PC-9 (cell line): ENCODE data around the gene GABRR3. TPM values are rescaled to one million over a fixed set of nuclear protein-coding genes. Genes with fewer than 3 reads are reported as not detected.
A peak's percentile ranks its signal among the peaks of the same experiment; 100 is the strongest.

ENCODE experiments used
- BruUV-seq: library from RNA; stranded (reverse); fragments of 400-500 nt; replicated peaks from 2 replicates; lab custom pipeline; 2021; lab: Mats Ljungman, UMichigan
- CTCF ChIA-PET: fragments of 300-600 bp; sonication (Branson Sonifier 250); formaldehyde crosslinking; loops from one replicate; lab custom pipeline; 2022; ENCODE audit warnings: antibody characterized with exemption; lab: Charles Lee
- POLR2A ChIA-PET: fragments of 300-600 bp; sonication (Branson Sonifier 250); formaldehyde crosslinking; loops from one replicate; lab custom pipeline; 2022; ENCODE audit warnings: antibody characterized with exemption; ENCODE audit not compliant: unreplicated experiment; lab: Charles Lee
- DNase-seq, 2 experiments: peaks; one replicate each; pipeline versions ENCODE4 v3.0.0 to v3.0.0-alpha.2; 2015 to 2022; ENCODE audit warnings: mixed read lengths in 1 of 2
- H2AFZ ChIP-seq: fragments of 200-600 bp; sonication (generic); 2 replicates; pipeline ENCODE4 v1.8.1; 2017; ENCODE audit warnings: antibody characterized with exemption
- H3F3A ChIP-seq: fragments of 200-600 bp; sonication (generic); 2 replicates; pipeline ENCODE4 v1.8.1; 2017; ENCODE audit warnings: antibody characterized with exemption, mild to moderate bottlenecking, low read depth; ENCODE audit not compliant: insufficient read depth
- H3K27ac ChIP-seq: fragments of 200-600 bp; sonication (generic); 2 replicates; pipeline ENCODE4 v1.6.1; 2016; ENCODE audit warnings: mixed run types
- H3K27me3 ChIP-seq: fragments of 200-600 bp; sonication (generic); 2 replicates; pipeline ENCODE4 v1.6.1; 2016; ENCODE audit warnings: low read depth, mixed run types; ENCODE audit not compliant: insufficient read depth
- H3K36me3 ChIP-seq: fragments of 200-600 bp; sonication (generic); 2 replicates; pipeline ENCODE4 v1.6.1; 2016; ENCODE audit warnings: low read depth, mixed run types
- H3K4me1 ChIP-seq: fragments of 200-600 bp; sonication (generic); replicated peaks from 2 replicates; pipeline ENCODE4 v1.6.1; 2016; ENCODE audit warnings: mixed run types; ENCODE audit not compliant: insufficient read depth
- H3K4me2 ChIP-seq: fragments of 200-600 bp; sonication (generic); 2 replicates; pipeline ENCODE4 v1.6.1; 2017; ENCODE audit warnings: mixed run types
- H3K4me3 ChIP-seq: fragments of 200-600 bp; sonication (generic); 2 replicates; pipeline ENCODE4 v1.6.1; 2016; ENCODE audit warnings: mixed run types
- H3K79me2 ChIP-seq: fragments of 200-600 bp; sonication (generic); 2 replicates; pipeline ENCODE4 v1.6.1; 2017; ENCODE audit warnings: low read depth, mixed run types
- H3K9me2 ChIP-seq: fragments of 200-600 bp; sonication (generic); 2 replicates; pipeline ENCODE4 v1.8.1; 2017; ENCODE audit warnings: mild to moderate bottlenecking; ENCODE audit not compliant: insufficient read depth
- H3K9me3 ChIP-seq: fragments of 200-600 bp; sonication (generic); 2 replicates; pipeline ENCODE4 v1.8.1; 2016; ENCODE audit warnings: low read depth; ENCODE audit not compliant: insufficient read depth
- H4K20me1 ChIP-seq: fragments of 200-600 bp; sonication (generic); 2 replicates; pipeline ENCODE4 v1.8.1; 2017; ENCODE audit not compliant: insufficient read depth
- CTCF ChIP-seq: fragments of 200-600 bp; sonication (generic); conservative IDR thresholded peaks from 2 replicates; pipeline ENCODE4 v1.6.1; 2017; ENCODE audit warnings: mixed run types, antibody characterized with exemption, mild to moderate bottlenecking, moderate library complexity
- EZH2 ChIP-seq: fragments of 200-600 bp; sonication (generic); IDR thresholded peaks from 2 replicates; pipeline ENCODE4 v1.8.0; 2017; ENCODE audit warnings: antibody characterized with exemption, low read depth
- intact Hi-C: fragments of 100-400 bp; cut with micrococcal nuclease; formaldehyde crosslinking; loops from one replicate; pipeline ENCODE4 v1.10.0; 2022; ENCODE audit not compliant: unreplicated experiment
- total RNA-seq: library from RNA; stranded (reverse); gene quantifications from 2 replicates; pipeline ENCODE4 v1.2.3, GENCODE V29; 2021

Gene GABRR3
- total RNA-seq, 1 experiment from 2014 or later: not detected

GRCh38 chr3:97975466-97975865, 59.6 kb downstream of the GABRR3 start:
- no peak overlapping the region for H2AFZ ChIP-seq
- no peaks in the 10 kb centered on the region for H3K9me3 ChIP-seq
- no TSS peak for BruUV-seq
- ChIA-PET CTCF (no interaction called here), POLR2A (no interaction called here)
- H3K79me2 ChIP-seq: peaks cover 11% of the 10 kb centered on the region
- H3K27me3 ChIP-seq: no peaks in the 10 kb centered on the region
- H3K9me2 ChIP-seq: no peaks in the 10 kb centered on the region
- TF ChIP-seq CTCF: peak; percentile 44; the same call in 1 of the 2 replicates
- TF ChIP-seq EZH2: no peak
- no peak overlapping the region for H3K27ac ChIP-seq
- H3K4me1 ChIP-seq: peaks cover 15% of the 10 kb centered on the region
- DNase-seq: no peak
- H3F3A ChIP-seq: peaks cover 28% of the 10 kb centered on the region
- H3K36me3 ChIP-seq: no peaks in the 10 kb centered on the region
- intact Hi-C loops: loop anchor here (10.0 kb wide), 1 partner anchor 539 kb away; no protein-coding TSS in a partner anchor
- no peaks in the 10 kb centered on the region for H4K20me1 ChIP-seq
- no peak overlapping the region for H3K4me2 ChIP-seq
- H3K4me3 ChIP-seq: no peak overlapping the region

- no peak overlapping the region for H3K4me3 ChIP-seq
- no peaks in the 10 kb centered on the region for H3K36me3 ChIP-seq
- no peaks in the 10 kb centered on the region for H3K9me3 ChIP-seq
- no peak overlapping the region for H3K27ac ChIP-seq
- DNase-seq: no peak
- POLR2A ChIA-PET: no interaction called here
- H3K4me1 ChIP-seq: peaks cover 19% of the 10 kb centered on the region
- BruUV-seq: no TSS peak
- H3F3A ChIP-seq: peaks cover 32% of the 10 kb centered on the region
- no peak overlapping the region for H3K4me2 ChIP-seq
- no peaks in the 10 kb centered on the region for H4K20me1 ChIP-seq
- no peak overlapping the region for H2AFZ ChIP-seq
- H3K27me3 ChIP-seq: no peaks in the 10 kb centered on the region
- TF ChIP-seq CTCF: no peak
- TF ChIP-seq EZH2: no peak
- peaks cover 15% of the 10 kb centered on the region for H3K79me2 ChIP-seq
- H3K9me2 ChIP-seq: no peaks in the 10 kb centered on the region
- CTCF ChIA-PET: no interaction called here
- intact Hi-C loops: loop anchor here (5.0 to 10.0 kb wide), 2 partner anchors 540 to 927 kb away; partner anchors contain the start of gene DCBLD2
Observed at GRCh38 chr3:97974996-97975395, 60.1 kb downstream of the GABRR3 start.

GRCh38 chr3:97972976-97973375, 62.1 kb downstream of the GABRR3 start:
- Histone ChIP-seq H3K9me3 (no peaks in the 10 kb centered on the region), H3K9me2 (no peaks in the 10 kb centered on the region), H3K4me1 (peaks cover 33% of the 10 kb centered on the region), H3K4me3 (peak overlapping the region; percentile 71; the same call in 1 of the 2 replicates), H4K20me1 (peaks cover 10% of the 10 kb centered on the region; the same call in 1 of the 2 replicates), H3K79me2 (peaks cover 36% of the 10 kb centered on the region), H3F3A (peaks cover 32% of the 10 kb centered on the region), H3K36me3 (0 out of 2 replicates have a peak, but pooled peaks cover 4% of the 10 kb centered on the region), H3K27me3 (no peaks in the 10 kb centered on the region), H3K27ac (no peak overlapping the region), H3K4me2 (peak overlapping the region; percentile 97), H2AFZ (peak overlapping the region; percentile 60; the same call in 1 of the 2 replicates)
- TSS peak; percentile 82 for BruUV-seq
- no peak for DNase-seq
- no peak for TF ChIP-seq EZH2
- no peak for TF ChIP-seq CTCF
- ChIA-PET POLR2A (no interaction called here), CTCF (no interaction called here)
- intact Hi-C loops: loop anchor here (5.0 to 10.0 kb wide), 2 partner anchors 542 to 929 kb away; partner anchors contain the start of gene DCBLD2
